HG03139 (cell line): ENCODE results near the gene FAM193A.
"Not testable (repeated sequence)": the region's sequence is repeated elsewhere in the genome, so short reads cannot be mapped to it uniquely, and the experiment has no call there.

ENCODE experiments used
- ATAC-seq: cut with Tn5 transposase; IDR thresholded peaks from one replicate; pipeline ENCODE4 v1.9.1; 2021; ENCODE audit not compliant: unreplicated experiment

FAM193A gene

GRCh38 chr4:2604614-2605013 lies 68.2 kb downstream of the FAM193A start:
- no peak for ATAC-seq

GRCh38 chr4:2606960-2607506 lies 70.6 kb downstream of the FAM193A start:
- ATAC-seq: no peak

- ATAC-seq: no peak
These were observed 71.4 kb downstream of the FAM193A start for GRCh38 chr4:2607822-2608221.

GRCh38 chr4:2608291-2608690 lies 71.8 kb downstream of the FAM193A start:
- ATAC-seq: no peak

- ATAC-seq: no peak
These were observed 79.4 kb downstream of the FAM193A start for GRCh38 chr4:2615821-2616220.

GRCh38 chr4:2617955-2618354 lies 81.5 kb downstream of the FAM193A start:
- ATAC-seq: no peak

- ATAC-seq: not testable (repeated sequence)
These were observed 82.3 kb downstream of the FAM193A start for GRCh38 chr4:2618729-2619128.

GRCh38 chr4:2619459-2619858 lies 83.0 kb downstream of the FAM193A start:
- ATAC-seq: no peak

GRCh38 chr4:2621419-2621818 lies 85.0 kb downstream of the FAM193A start:
- no peak for ATAC-seq

- ATAC-seq: no peak
These were observed 87.0 kb downstream of the FAM193A start for GRCh38 chr4:2623442-2623841.

- no peak for ATAC-seq
These were observed 88.5 kb downstream of the FAM193A start for GRCh38 chr4:2624782-2625530.

GRCh38 chr4:2626231-2626630 lies 89.8 kb downstream of the FAM193A start:
- no peak for ATAC-seq

GRCh38 chr4:2630556-2631273 lies 94.3 kb downstream of the FAM193A start:
- no peak for ATAC-seq

GRCh38 chr4:2634014-2634413 lies 97.6 kb downstream of the FAM193A start:
- ATAC-seq: no peak

GRCh38 chr4:2636331-2636730 lies 99.9 kb downstream of the FAM193A start:
- ATAC-seq: no peak

- not testable (repeated sequence) for ATAC-seq
These were observed 100.5 kb downstream of the FAM193A start for GRCh38 chr4:2636994-2637393.

- ATAC-seq: no peak
These were observed 101.6 kb downstream of the FAM193A start for GRCh38 chr4:2637956-2638552.

- no peak for ATAC-seq
These were observed 102.3 kb downstream of the FAM193A start for GRCh38 chr4:2638730-2639129.

- ATAC-seq: no peak
These were observed 106.5 kb downstream of the FAM193A start for GRCh38 chr4:2642968-2643367.

GRCh38 chr4:2643555-2643954 lies 107.1 kb downstream of the FAM193A start:
- ATAC-seq: no peak

- no peak for ATAC-seq
These were observed 110.1 kb downstream of the FAM193A start for GRCh38 chr4:2646396-2647149.
